Tibial artery (tissue), 4 donors: ENCODE results near the gene CIAO2B.
A peak's percentile ranks its signal among the peaks of the same experiment; 100 is the strongest.

ENCODE experiments used
- DNase-seq, 2 donors: peaks; one replicate each; pipeline ENCODE4 v3.0.0-alpha.2; 2019
- H3K27ac ChIP-seq, 2 donors: fragments of 200-600 bp; sonication (generic) in 1 of 2; 1 replicate in 1 of 2; 2 replicates in 1 of 2; pipeline ENCODE4 v1.5.1; 2018 to 2019; ENCODE audit warnings: mild to moderate bottlenecking in 1 of 2
- H3K27me3 ChIP-seq, 2 donors: fragments of 200-600 bp; sonication (generic) in 1 of 2; one replicate each; pipeline versions ENCODE4 v1.5.1 to v1.6.0; 2016 to 2019
- H3K36me3 ChIP-seq, 3 donors: fragments of 200-600 bp; sonication (generic) in 2 of 3; one replicate each; pipeline ENCODE4 v1.5.1; 2016 to 2019; ENCODE audit warnings: mild to moderate bottlenecking in 2 of 3
- H3K4me1 ChIP-seq, 4 donors: fragments of 200-600 bp; sonication (generic) in 2 of 4; 1 replicate in 3 of 4; 2 replicates in 1 of 4; pipeline ENCODE4 v1.5.1; 2016 to 2019
- H3K4me3 ChIP-seq, 2 donors: fragments of 200-600 bp; sonication (generic) in 1 of 2; 1 replicate in 1 of 2; 2 replicates in 1 of 2; pipeline ENCODE4 v1.5.1; 2018 to 2019; ENCODE audit warnings: mild to moderate bottlenecking in 2 of 2
- H3K9me3 ChIP-seq, 3 donors: fragments of 200-600 bp; sonication (generic) in 1 of 3; one replicate each; pipeline ENCODE4 v1.5.1; 2016 to 2019
- intact Hi-C: fragments of 100-400 bp; cut with DNase I; formaldehyde crosslinking; loops from one replicate; pipeline ENCODE4 v1.15.0; 2023; ENCODE audit warnings: low total_unique reads
- TF ChIP-seq, protein P1 (sequence below), 2 experiments: fragments of 200-600 bp in 1 of 2; fragments of 450-650 bp in 1 of 2; IDR thresholded peaks; one replicate each; pipeline ENCODE4 v1.5.1; 2017 to 2019; ENCODE audit warnings: antibody characterized with exemption in 2 of 2, mild to moderate bottlenecking in 1 of 2, moderate library complexity in 1 of 2

CIAO2B gene

DNA sequence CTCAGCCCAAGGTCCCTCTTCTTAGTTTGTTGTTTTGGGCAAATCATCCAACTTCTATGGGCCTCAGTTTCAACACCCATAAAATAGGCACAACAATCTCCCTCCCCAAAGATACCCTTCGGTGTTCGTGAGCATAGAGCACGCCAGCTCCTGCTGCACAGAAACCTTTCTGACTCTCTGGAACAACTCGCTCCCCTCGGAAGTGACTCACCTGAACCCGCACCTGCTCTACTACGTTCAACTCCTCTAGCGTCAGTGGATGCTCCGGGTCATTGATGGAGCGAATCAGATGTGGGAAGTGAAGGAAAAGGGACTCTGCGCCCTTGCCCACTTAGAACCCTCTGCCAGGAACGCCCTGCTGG lies 445 bp downstream of the CIAO2B start:
- Histone ChIP-seq H3K9me3 (no peaks in the 10 kb centered on the region), H3K4me1 (peaks cover 4 to 46% (median 35%) of the 10 kb centered on the region in 4 donors), H3K4me3 (peak overlapping the region; percentile 95 to 97), H3K27me3 (no peaks in the 10 kb centered on the region), H3K27ac (peak overlapping the region; percentile 95 to 97), H3K36me3 (peaks cover 0 to 42% (median 10%) of the 10 kb centered on the region in 3 donors)
- intact Hi-C loops: loop anchor here (2.0 kb wide), 1 partner anchor 39 kb away; no protein-coding TSS in a partner anchor
- DNase-seq: no peak
- TF ChIP-seq, protein P1, sequence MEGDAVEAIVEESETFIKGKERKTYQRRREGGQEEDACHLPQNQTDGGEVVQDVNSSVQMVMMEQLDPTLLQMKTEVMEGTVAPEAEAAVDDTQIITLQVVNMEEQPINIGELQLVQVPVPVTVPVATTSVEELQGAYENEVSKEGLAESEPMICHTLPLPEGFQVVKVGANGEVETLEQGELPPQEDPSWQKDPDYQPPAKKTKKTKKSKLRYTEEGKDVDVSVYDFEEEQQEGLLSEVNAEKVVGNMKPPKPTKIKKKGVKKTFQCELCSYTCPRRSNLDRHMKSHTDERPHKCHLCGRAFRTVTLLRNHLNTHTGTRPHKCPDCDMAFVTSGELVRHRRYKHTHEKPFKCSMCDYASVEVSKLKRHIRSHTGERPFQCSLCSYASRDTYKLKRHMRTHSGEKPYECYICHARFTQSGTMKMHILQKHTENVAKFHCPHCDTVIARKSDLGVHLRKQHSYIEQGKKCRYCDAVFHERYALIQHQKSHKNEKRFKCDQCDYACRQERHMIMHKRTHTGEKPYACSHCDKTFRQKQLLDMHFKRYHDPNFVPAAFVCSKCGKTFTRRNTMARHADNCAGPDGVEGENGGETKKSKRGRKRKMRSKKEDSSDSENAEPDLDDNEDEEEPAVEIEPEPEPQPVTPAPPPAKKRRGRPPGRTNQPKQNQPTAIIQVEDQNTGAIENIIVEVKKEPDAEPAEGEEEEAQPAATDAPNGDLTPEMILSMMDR (IDR thresholded peaks at IDR 0.05): no peak

DNA sequence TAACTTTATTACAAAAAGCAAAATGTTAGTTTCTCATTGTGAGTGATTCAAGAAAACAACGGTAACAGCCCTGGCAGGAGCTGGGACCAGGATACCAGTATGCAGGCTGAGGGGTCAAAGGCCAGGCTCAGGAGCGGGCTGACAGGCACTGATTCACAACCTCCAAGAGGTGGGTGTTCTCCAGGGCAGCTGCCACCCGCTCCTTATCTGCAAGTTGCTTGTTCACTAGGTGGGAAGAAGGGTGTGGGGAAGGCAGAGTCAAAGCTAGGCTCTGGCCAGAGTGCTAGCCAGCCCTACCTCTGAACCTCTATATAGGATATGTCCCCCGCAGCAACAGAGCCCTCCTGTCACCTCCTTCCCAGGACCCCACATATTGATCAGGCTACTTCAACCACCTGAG lies 2.1 kb downstream of the CIAO2B start:
- intact Hi-C loops: no loop called here
- TF ChIP-seq, protein P1 (IDR thresholded peaks at IDR 0.05): no peak
- Histone ChIP-seq H3K27me3 (no peaks in the 10 kb centered on the region), H3K9me3 (no peaks in the 10 kb centered on the region), H3K4me1 (peaks cover 4 to 56% (median 39%) of the 10 kb centered on the region in 4 donors), H3K4me3 (no peak overlapping the region), H3K36me3 (peaks cover 0 to 25% (median 0%) of the 10 kb centered on the region in 3 donors), H3K27ac (no peak overlapping the region)
- no peak for DNase-seq

DNA sequence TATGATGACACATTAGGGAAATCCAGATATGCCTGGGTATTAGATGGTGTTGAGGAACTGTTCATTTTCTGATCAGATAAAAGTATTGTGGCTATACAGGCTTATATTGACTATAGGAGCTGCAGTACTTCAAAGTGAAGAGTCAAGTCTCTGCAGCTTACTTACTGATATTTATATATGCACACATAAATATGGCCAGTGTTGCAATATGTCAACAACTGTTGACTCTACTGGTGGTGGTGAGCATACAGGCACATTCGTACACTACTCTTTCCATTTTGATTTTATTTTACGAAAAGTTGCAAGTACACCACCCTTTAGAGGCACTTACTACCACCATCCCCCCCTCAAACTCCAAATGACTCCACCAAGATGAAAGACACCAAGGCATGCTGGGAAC lies 2.5 kb downstream of the CIAO2B start:
- no peaks in the 10 kb centered on the region for H3K27me3 ChIP-seq
- no peak for DNase-seq

DNA sequence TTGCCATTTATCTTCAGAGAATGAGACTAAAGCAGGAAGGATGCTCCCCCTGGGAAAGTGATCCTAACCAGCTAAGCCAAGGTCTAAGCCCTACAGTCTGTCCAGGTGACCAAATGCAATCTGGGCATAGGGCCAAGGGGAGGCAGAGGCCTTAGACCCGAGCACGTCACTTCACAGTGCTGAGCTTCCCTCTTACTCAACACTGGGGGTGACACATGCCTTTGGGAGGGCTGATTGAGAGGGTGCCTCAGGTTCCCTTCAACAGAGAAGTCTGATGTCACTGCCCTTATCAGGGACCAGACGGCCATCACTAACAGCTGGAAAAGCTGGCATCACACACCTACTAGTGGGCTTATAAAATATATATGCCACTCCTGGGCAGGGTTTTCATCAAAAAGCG lies 4.0 kb downstream of the CIAO2B start:
- Histone ChIP-seq H3K36me3 (peaks cover 0 to 23% (median 0%) of the 10 kb centered on the region in 3 donors), H3K9me3 (no peaks in the 10 kb centered on the region), H3K27me3 (no peaks in the 10 kb centered on the region), H3K27ac (no peak overlapping the region), H3K4me3 (no peak overlapping the region), H3K4me1 (peaks cover 4 to 51% (median 41%) of the 10 kb centered on the region in 4 donors)
- DNase-seq: no peak
- TF ChIP-seq, protein P1 (IDR thresholded peaks at IDR 0.05): no peak
- intact Hi-C loops: no loop called here

More for the DNA sequence above, 2.5 kb downstream of the CIAO2B start:
- H3K27ac ChIP-seq: no peak overlapping the region
- H3K9me3 ChIP-seq: no peaks in the 10 kb centered on the region
- H3K4me1 ChIP-seq: peaks cover 4 to 56% (median 43%) of the 10 kb centered on the region in 4 donors
- TF ChIP-seq, protein P1 (IDR thresholded peaks at IDR 0.05): no peak
- H3K36me3 ChIP-seq: peaks cover 0 to 23% (median 0%) of the 10 kb centered on the region in 3 donors
- intact Hi-C loops: no loop called here
- H3K4me3 ChIP-seq: no peak overlapping the region

DNA sequence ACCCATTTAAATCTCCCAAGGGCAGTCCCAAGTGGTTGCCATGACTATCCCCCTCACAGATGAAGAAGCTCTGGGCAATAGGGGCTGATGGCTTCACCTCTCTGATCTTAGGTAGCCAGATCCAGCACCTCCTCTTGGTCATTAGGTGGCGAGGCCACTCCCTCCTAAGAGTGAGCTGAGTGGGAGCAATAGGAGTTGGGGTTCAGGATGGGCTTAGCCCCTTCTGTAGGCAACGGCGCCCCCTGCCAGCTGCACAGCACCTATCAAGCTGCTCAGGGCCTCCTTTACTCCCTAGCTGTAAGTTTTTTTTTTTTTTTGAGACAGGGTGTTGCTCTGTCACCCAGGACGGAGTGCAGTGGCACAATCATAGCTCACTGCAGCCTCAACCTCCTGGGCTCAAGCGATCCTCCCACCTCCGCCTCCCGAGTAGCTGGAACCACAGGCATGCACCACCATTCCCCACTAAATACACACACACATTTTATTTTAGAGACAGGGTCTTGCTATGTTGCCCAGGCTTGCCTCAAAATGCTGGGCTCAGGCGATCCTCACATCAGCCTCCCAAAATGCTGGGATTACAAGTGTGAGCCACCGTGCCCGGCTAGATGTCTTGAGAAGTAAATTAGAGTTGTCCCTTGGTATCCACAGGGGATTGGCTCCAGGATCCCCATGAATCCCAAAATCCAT lies 5.4 kb downstream of the CIAO2B start:
- H3K4me3 ChIP-seq: no peak overlapping the region
- TF ChIP-seq, protein P1 (IDR thresholded peaks at IDR 0.05): peak in 1 of 2 experiments; percentile 16
- intact Hi-C loops: no loop called here
- H3K4me1 ChIP-seq: peaks cover 4 to 57% (median 43%) of the 10 kb centered on the region in 4 donors
- H3K9me3 ChIP-seq: no peaks in the 10 kb centered on the region
- peak overlapping the region; percentile 97 for H3K27ac ChIP-seq
- no peaks in the 10 kb centered on the region for H3K27me3 ChIP-seq
- DNase-seq: no peak
- H3K36me3 ChIP-seq: peaks cover 0 to 23% (median 3%) of the 10 kb centered on the region in 3 donors
